ENCODE data around the gene RASA3.
A peak's percentile ranks its signal among the peaks of the same experiment; 100 is the strongest.

Gene RASA3

DNA sequence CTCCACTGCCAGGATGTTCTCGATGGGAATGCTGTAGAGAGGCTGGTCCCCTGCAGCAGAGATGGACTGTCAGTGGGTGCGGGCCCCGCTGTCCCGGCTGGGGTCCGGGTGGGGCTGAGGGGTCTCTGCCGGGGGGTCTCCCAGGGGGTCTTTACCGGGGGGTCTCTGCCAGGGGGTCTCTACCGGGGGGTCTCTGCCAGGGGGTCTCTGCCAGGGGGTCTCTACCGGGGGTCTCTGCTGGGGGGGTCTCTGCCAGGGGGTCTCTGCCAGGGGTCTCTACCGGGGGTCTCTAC lies 132.9 kb downstream of the RASA3 start:
- ATAC-seq (ENCODE audit: low read depth): no peak
- Histone ChIP-seq H3K4me1 (ENCODE audit: insufficient read depth, poor library complexity, severe bottlenecking) (no peaks in the 10 kb centered on the region), H3K9me3 (ENCODE audit: severe bottlenecking) (no peaks in the 10 kb centered on the region), H3K36me3 (ENCODE audit: low read depth) (no peaks in the 10 kb centered on the region), H3K27me3 (ENCODE audit: insufficient read depth, poor library complexity, severe bottlenecking) (no peaks in the 10 kb centered on the region), H3K4me3 (ENCODE audit: severe bottlenecking) (no peak overlapping the region), H3K27ac (ENCODE audit: poor library complexity, severe bottlenecking) (no peak overlapping the region)
- no peak for TF ChIP-seq CTCF (IDR thresholded peaks at IDR 0.05; ENCODE audit: poor library complexity, severe bottlenecking)
- peak; percentile 25 for DNase-seq (ENCODE audit: low spot score)

GRCh38 chr13:113998781-113999617 lies 133.4 kb downstream of the RASA3 start:
- H3K4me1 ChIP-seq (ENCODE audit: insufficient read depth, poor library complexity, severe bottlenecking): no peaks in the 10 kb centered on the region
- no peaks in the 10 kb centered on the region for H3K27me3 ChIP-seq (ENCODE audit: insufficient read depth, poor library complexity, severe bottlenecking)
- ATAC-seq (ENCODE audit: low read depth) (no peak), DNase-seq (ENCODE audit: low spot score) (peak; percentile 41)
- no peak overlapping the region for H3K27ac ChIP-seq (ENCODE audit: poor library complexity, severe bottlenecking)
- peaks cover 5% of the 10 kb centered on the region; the same call in 1 of the 2 replicates for H3K36me3 ChIP-seq (ENCODE audit: low read depth)
- no peak for TF ChIP-seq CTCF (IDR thresholded peaks at IDR 0.05; ENCODE audit: poor library complexity, severe bottlenecking)
- H3K4me3 ChIP-seq (ENCODE audit: severe bottlenecking): no peak overlapping the region
- no peaks in the 10 kb centered on the region for H3K9me3 ChIP-seq (ENCODE audit: severe bottlenecking)

- ATAC-seq (ENCODE audit: low read depth) (no peak), DNase-seq (ENCODE audit: low spot score) (peak; percentile 52)
- peaks cover 6% of the 10 kb centered on the region; the same call in 1 of the 2 replicates for H3K36me3 ChIP-seq (ENCODE audit: low read depth)
These were observed 134.3 kb downstream of the RASA3 start for GRCh38 chr13:113997845-113998751.

DNA sequence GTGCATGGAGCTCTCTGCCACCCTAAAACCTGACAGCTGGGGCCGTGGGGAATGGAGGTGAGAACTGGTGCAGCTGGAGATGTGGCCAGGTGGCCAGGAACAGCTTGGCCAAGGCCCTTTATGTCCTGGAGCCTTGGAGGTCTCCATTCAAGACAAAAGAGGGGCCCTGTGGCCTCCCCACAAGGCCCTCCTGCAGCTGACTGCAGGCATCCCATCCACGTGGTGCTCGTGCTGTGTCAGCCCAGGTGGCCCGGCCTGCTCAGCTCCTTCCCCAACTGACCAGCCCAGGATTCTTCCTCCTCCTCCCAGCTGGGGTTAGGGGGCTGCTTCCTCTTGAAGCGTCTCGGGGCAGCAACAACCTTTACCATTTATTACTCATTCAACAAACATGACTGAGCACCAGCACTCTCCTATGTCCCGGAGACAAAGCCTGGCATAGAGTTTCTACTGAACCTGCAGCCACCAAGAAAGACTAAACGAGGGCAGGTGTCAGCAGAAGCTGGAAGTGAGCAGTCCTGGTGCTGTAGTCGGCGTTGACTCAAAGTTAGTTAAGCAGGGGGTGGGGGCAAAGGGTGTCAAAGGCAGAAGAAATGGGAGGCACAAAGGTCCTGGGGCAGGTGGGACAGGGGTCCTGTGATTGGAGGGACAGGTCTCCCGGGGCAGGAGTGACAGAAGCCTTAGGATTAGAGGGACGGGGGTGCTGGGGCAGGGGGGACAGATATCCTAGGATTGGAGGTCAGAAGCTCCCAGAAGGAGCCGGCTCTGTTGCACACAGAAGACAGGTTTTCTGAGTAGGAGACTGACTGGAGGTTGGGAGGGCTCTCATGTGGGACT lies 135.3 kb downstream of the RASA3 start:
- Histone ChIP-seq H3K27ac (ENCODE audit: poor library complexity, severe bottlenecking) (no peak overlapping the region), H3K4me3 (ENCODE audit: severe bottlenecking) (no peak overlapping the region), H3K27me3 (ENCODE audit: insufficient read depth, poor library complexity, severe bottlenecking) (no peaks in the 10 kb centered on the region), H3K36me3 (ENCODE audit: low read depth) (peaks cover 9% of the 10 kb centered on the region), H3K9me3 (ENCODE audit: severe bottlenecking) (no peaks in the 10 kb centered on the region), H3K4me1 (ENCODE audit: insufficient read depth, poor library complexity, severe bottlenecking) (no peaks in the 10 kb centered on the region)
- ATAC-seq (ENCODE audit: low read depth) (no peak), DNase-seq (ENCODE audit: low spot score) (peak; percentile 21)
- TF ChIP-seq CTCF (IDR thresholded peaks at IDR 0.05; ENCODE audit: poor library complexity, severe bottlenecking): no peak

More at GRCh38 chr13:113997845-113998751, 134.3 kb downstream of the RASA3 start:
- Histone ChIP-seq H3K4me3 (ENCODE audit: severe bottlenecking) (no peak overlapping the region), H3K4me1 (ENCODE audit: insufficient read depth, poor library complexity, severe bottlenecking) (no peaks in the 10 kb centered on the region), H3K27ac (ENCODE audit: poor library complexity, severe bottlenecking) (no peak overlapping the region), H3K9me3 (ENCODE audit: severe bottlenecking) (no peaks in the 10 kb centered on the region), H3K27me3 (ENCODE audit: insufficient read depth, poor library complexity, severe bottlenecking) (no peaks in the 10 kb centered on the region)
- no peak for TF ChIP-seq CTCF (IDR thresholded peaks at IDR 0.05; ENCODE audit: poor library complexity, severe bottlenecking)

Measured in RWPE2 (cell line).